GM18499 (cell line): Measurements from ENCODE around the gene HES3.

Experiments
- ATAC-seq: cut with Tn5 transposase; IDR thresholded peaks from one replicate; pipeline ENCODE4 v1.9.1; 2021; ENCODE audit warnings: moderate number of reproducible peaks; ENCODE audit not compliant: insufficient read depth, unreplicated experiment

HES3 gene, protein sequence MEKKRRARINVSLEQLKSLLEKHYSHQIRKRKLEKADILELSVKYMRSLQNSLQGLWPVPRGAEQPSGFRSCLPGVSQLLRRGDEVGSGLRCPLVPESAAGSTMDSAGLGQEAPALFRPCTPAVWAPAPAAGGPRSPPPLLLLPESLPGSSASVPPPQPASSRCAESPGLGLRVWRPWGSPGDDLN

DNA sequence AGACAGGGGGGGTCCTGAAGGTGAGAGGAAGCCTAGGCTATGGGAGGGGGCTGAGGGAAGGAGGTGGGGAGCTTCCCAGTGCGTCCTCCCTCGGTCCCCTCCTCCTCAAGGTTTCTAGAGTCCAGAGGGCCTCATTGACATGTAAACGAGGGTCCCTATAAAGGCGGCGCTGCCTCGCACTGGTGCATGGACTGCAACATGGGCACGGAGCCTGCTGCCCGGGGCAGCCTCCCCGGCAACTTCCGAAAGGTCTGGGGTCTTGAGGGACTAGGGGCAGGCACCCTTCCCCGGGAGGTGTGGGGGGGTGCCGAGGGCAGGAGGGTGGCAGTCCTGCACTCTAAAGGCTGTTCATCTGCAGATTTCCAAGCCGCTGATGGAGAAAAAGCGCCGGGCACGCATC, at the start of gene HES3:
HES3 (plus strand) TSS at position 187 of the 400 bp plus-strand sequence; CDS start at position 374, 187 bp downstream.
- no peak for ATAC-seq

DNA sequence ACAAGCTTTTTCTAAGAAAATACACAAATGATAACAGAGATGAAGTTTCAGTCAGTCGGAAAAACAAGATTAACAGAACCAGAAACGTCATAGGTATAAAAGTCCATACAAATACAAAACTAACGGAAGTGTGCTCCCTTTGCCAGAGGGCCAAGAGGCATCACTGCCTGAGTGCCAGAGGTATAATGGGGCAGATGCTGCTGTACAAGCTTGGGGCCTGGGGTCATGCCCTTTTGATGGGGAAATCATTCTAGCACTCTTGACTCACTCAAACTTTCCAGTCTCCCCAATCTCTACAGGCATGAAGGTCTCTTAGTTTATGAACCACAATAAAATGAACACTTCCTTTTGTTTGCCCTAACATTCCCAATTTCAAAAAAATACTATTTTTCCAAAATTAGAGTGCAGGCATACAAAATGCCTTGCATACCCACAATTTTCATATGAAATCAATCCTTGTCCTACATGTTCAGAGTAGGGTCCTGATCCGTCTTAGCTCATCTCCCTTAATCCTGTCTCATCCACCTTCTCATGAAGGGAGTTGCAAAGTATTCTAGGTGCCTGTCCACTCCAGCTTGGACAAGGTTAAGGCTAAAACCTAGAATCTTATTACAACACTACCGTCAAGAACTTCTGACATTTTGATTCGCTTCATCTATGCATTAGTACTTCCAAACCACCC, 46.1 kb upstream of the HES3 start:
- ATAC-seq: no peak

DNA sequence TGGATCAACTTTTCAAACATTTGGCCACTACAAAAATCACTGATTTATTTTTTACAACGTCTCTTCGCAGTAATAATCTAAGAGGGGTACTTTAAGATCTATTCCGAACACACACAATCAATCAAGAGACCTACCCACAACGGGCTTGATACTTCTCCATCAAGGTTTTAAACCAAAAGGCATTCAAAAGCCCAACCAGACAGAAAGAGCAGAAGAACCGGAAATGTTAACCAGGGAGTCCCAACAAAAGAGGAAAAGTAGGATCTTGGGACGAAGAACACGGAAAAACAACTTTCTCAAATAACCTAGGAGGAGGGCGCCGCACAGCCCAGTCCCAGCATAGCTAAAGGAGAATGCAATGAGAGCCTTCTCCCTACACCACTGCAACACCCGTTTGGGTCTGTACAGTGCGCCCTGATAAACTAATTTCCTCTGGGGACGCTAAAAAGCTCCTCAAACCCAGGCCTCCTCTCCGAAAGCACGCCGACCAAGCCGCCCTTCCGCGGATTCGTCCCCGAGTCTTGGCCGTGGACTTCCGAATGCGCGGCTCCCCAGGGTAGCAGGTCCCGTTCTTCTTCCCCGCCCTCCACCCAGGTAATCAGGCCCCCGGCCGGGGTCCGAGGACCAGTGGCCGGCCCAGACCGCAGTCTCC, 45.2 kb upstream of the HES3 start:
- ATAC-seq: peak; percentile 11

DNA sequence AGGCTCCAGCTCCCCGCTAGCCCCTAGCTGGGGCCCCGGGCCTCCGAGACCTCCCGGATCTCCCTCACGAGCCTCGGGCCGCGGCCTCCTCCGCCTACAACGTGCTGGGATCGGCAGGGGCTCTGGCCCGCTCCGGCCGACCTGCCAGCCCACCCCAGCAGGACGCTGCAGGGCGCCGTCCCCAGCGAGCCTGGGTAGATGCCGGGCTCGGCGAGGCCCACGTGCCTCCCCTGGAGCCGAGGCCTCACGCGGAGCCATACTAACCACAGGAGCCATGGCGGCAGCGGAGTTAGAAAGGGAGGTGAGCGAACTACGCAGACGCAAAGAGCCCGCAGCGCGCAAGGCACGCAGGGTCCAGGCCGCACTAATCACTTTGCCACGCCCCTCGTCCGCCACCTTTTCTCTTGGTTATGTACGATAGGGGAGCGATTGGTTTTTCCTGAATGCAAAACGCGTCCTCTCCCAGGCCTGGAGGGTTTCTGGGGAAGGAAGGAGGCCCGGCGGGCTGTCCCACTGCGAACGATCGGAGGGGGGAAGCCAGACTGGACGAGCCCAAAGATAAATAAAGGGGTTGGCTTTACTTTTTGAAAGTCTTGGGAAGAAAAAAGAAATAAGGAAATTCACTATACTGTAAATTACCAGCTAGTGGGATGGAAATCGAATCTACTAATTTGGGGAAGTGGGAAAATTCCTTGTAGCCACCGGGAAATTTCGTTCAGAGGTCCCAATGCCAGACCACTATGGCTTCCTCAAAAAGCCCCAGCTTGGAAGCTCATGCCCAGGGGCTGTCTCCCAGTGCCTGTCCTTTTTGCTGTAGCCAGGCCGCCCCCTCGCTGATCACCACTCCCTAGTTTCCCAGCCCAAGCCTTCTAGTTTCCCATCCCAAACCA, 44.4 kb upstream of the HES3 start, which contains the start of gene RPL22:
RPL22 (minus strand) TSS at position 298 of the 890 bp plus-strand sequence; CDS start at position 276, 22 bp downstream.
- peak; percentile 87 for ATAC-seq

DNA sequence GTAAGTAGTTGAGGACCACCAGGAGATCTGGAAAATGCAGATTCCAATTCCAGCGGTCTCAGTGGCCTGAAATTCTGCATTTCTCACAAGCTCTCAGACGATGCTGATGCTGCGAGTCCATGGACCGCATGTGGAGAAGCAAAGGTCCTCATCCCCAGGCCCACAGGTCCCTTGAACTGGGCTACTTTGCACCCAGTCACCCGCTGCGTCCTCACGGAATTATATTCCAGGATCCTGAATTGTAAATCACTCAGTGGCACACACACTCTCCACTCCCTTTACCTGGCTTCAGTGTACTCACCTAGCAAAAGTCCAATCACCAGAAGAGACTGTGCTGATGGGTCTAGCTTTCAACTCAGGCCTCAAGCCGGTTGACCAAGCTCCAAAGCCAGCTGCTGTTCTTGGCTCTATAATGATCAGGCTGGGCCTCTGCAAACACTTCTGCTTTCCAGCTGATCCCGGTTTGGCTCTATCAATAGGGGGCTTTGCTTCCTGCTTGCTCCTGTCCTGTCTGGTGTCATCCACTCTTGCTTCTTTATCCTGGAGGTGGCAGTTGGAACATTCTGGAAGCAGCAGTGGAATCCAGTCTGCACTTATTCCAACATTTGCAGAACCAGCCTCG, 43.7 kb upstream of the HES3 start:
- ATAC-seq: no peak

DNA sequence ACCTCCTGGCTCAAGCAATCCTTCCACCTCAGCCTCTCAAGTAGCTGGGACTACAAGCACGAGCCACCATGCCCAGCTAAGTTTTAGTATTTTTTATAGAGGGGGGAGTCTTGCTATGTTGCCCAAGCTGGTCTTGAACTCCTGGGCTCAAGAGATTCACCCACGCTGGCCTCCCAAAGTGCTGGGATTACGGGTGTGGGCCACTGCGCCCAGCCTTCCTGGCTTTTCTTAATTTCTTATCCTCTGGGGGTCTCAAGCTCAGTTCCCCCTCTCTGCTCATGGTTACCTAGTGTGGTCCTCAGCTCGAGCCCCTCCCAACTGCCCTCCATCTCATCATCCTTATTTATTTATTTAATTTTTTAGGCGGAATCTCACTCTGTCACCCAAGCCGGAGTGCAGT, 41.7 kb upstream of the HES3 start:
- no peak for ATAC-seq

DNA sequence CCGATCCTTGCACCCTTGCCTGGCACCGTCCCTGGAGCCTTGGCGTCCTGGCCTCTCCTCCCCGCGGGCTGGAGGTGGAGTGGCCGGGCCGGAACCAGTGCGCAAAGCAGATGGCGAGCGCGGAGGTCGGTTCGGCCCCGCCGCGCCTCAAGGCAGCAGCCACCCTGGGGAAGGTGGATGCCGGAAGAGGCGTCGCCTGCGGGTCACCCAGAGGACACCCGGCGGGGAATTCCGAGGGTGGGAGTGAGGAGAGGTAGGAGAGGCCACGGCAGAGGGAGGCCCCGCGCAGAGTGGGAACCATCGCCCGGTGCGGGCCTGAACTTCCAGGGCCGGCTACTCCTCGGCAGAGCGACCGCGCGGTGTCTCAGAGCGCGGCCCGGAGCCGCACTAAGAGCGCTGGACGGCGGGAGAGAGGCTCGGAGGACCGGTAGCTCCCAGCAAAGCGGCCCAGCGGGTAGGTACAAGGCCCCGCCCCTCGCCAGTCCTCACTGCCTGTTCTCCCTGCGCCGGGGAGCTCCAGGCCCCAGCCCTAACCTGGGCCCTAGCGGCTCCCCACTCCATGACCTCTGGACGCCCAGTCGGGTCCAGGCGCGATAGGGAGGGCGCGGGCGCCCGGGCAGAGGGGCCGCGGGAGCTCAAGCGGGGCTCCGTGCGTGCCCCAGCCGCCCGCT, 38.0 kb upstream of the HES3 start, which contains the start of gene RNF207:
RNF207 (plus strand) TSS at position 271 of the 671 bp plus-strand sequence. CDS start 417 bp downstream, outside the sequence.
- no peak for ATAC-seq

DNA sequence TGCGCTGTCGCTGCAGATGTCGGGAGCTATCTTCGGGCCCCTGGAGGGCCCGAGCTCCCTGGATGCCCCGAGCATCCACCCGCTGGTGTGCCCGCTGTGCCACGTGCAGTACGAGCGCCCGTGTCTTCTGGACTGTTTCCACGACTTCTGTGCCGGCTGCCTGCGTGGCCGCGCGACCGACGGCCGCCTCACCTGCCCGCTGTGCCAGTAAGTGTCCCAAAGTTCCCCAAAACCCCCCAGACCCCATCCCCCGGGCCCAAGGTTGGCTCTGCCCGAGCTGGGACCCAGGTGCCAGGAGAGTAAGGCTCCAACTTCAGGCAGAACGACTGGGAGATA, 37.5 kb upstream of the HES3 start:
- ATAC-seq: no peak

DNA sequence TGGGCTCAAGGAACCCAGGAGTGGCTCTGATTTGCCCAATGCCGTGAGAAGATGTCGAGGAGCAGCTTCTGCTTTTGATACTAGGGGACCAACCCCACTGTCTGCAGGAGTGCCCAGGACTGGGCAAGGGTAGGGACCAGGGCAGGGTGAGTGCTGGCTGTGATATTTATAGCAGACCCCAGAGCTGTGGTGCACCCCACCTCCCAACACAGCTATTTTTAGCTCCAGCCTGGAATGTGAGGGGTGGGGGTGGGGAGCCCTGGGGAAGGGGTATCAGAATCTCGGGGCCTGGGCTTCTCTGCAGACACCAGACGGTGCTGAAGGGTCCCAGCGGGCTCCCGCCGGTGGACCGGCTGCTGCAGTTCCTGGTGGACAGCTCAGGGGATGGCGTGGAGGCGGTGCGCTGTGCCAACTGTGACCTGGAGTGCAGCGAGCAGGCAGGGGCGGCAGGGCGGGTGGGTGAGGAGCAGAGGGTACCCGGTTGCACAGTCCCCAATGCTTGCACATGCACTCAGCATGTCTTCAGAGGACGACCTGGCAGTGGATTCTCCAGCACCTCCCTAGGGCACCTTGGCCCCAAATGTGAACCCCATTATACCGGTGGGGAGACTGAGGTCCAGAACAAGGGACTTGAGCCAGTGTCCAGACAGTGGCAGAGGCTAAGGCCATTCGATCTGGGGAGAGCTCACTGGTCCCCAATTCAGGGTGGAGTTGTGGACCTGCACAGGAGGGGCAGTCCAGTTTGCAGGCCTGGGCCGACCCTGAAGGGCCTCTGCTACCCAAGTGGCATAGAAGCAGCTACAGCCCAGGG, 36.7 kb upstream of the HES3 start:
- no peak for ATAC-seq

DNA sequence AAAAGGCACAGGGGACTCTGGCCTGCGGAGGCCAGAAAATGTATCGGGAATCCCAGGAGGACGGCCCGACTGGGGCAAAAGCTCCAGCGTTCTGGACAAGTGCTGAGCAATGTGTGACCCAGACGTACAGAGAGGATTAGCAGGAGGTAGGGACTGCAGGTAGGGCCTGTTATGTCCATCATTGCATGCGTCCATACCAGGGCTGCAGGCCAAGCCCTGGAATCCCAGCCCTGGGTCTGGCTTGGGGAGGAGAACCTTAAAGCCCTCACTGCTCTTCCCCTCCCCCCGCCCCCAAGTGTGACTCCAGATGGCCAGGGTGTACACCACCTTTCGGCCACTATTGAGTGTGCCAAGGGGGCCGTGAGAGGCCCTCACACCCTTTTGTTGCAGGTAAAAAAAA, 36.1 kb upstream of the HES3 start:
- no peak for ATAC-seq

DNA sequence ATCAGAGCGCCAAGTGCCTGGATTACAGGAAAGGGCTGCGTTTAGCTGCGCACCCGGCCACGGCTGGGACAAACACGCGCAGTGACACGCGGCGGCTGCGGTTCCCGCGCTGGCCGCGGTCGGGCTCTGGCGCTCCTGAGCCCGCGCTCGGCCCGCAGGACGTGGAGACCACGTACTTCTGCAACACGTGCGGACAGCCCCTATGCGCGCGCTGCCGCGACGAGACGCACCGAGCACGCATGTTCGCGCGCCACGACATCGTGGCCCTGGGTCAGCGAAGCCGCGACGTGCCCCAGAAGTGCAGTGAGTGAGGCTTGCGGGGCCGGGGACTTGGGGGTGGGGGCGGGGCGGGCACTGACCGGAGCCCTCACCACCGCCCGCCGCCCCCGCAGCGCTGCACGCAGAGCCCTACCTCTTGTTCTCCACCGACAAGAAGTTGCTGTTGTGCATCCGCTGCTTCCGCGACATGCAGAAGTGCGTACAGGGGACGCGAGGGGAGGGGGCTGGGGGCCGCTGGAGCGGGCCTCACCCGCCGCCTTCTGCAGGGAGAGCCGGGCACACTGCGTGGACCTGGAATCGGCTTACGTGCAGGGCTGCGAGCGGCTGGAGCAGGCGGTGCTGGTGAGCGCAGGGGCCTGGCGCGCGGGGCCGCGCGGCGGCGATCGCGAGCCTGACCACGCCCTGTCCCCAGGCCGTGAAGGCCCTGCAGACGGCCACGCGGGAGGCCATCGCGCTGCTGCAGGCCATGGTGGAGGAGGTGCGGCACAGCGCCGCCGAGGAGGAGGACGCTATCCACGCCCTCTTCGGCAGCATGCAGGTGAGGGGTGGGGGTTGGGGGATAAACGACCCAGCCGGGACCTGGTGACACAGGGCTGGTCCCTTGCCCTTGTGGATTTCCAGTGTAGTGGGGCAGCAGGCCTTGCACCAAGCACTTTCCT, 35.0 kb upstream of the HES3 start:
- no peak for ATAC-seq

DNA sequence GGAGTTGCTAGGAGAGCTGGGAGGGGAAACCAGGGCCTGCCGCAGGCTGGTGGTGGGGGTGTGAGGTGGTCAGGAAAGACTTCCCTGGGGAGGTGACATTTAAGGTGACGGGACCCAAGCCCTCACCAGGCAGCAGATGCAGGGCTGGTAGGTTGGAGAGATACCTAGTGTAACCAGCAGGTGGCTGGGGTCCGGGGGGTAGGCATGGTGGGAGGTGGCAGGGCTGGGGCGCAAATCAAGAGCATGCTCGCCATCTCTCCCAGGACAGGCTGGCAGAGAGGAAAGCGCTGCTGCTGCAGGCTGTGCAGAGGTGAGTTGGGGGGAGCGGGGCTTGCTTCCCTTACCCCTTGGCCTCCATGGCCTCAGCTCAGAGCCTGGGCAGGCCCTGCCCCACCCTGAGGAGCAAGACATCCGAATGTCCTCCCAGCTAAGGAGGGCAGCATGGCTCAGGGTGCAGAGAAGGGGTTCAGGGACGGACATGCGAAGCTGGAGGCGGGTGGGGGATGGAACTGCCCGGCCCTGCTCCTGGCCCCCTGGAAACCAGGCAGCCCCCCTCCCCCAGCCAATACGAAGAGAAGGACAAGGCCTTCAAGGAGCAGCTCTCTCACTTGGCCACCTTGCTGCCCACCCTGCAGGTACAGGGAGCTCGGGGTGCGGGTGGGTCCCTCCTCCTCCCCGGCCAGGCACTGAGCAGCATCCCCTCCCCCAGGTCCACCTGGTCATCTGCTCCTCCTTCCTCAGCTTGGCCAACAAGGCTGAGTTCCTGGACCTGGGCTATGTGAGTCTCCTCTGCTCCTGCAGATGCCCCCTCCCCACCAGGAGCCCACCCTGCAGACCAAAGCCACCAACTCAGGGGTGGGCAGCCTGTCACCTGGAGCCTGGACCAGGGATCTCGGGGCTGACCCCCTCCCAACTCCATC, 34.1 kb upstream of the HES3 start:
- no peak for ATAC-seq

DNA sequence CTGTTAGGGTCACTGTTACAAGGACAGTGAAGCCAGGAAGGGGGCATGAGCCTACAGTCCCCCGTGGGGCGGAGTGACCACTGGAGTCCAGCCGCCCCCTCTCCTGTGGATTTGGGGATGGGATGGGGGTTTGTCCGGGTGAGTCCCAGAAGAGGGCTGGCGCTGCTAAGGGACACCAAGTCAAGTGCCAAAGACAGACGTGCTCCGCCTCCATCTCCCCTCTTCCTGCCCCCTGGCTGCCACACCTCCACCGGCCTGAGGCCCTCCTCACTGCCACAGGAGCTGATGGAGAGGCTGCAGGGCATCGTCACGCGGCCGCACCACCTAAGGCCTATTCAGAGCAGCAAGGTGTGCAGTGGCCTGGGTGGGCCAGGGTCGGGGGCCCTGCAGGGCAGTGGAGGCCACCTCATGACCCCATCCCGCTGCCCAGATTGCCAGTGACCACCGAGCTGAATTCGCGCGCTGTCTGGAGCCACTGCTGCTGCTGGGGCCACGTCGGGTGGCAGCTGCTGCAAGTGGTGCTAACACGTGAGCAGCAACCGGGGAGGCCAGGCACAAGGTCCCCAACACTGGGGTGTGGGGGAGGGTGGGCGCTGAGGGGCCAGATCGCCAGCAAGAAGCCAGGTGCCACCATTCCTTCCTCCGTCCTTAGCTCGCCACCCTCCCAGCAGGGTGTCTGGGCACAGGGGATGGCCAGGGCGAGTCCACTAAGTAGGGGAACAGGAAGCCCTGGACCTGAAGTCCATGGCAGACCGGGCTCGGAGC, 33.2 kb upstream of the HES3 start:
- ATAC-seq: no peak

DNA sequence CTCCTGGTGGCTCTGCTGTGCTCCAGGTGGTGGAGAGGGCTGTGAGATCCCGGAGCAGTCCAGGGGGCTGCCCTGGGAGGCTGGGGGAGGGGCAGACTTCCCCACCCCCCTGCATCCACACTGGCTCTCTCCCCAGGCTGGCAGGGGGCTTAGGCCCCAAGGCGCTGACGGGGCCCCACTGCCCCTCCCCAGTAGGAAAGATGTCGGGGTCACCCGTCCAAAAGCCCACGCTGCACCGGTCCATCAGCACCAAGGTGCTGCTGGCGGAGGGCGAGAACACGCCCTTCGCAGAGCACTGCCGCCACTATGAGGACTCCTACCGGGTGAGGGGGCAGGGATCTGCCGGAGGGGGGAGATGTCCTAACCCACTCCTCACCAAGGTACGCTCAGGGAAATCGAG, 32.2 kb upstream of the HES3 start:
- no peak for ATAC-seq

DNA sequence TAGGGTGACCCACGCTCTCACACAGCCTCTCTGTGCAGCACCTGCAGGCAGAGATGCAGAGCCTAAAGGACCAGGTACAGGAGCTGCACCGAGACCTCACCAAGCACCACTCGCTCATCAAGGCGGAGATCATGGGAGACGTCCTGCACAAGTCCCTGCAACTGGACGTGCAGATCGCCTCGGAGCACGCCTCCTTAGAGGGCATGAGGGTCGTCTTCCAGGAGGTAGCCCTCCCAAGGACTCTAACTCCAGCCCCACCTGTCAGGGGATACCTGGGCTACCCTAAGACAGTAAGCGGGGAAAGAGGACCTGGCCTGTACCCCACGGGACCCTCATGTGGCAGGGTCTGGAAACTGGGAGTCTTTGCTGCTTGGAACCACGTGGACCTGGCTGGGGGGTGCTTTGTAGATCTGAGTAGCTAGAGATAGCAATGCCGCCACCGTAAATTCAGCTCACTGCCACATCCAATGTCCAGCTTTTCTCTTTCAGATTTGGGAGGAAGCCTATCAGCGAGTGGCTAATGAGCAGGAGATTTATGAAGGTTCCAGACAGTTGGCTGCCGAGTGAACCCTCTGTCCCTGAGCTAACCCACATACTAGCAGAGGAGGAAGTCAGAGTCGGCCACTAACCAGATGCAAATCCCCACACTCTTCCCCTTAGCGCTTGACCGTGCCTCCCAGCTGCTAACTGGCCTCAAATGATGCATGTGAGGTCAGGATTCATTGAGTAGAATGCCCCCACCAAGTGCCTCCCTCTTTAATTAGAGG, 31.6 kb upstream of the HES3 start:
- no peak for ATAC-seq
